GM19324 (cell line): ENCODE results near the gene TREML4.
"Not testable (repeated sequence)": the region's sequence is repeated elsewhere in the genome, so short reads cannot be mapped to it uniquely, and the experiment has no call there.

Experiments used
- ATAC-seq: cut with Tn5 transposase; IDR thresholded peaks from one replicate; pipeline ENCODE4 v1.9.1; 2021; ENCODE audit warnings: mild to moderate bottlenecking, moderate library complexity; ENCODE audit not compliant: unreplicated experiment, low FRiP score

Gene TREML4

DNA sequence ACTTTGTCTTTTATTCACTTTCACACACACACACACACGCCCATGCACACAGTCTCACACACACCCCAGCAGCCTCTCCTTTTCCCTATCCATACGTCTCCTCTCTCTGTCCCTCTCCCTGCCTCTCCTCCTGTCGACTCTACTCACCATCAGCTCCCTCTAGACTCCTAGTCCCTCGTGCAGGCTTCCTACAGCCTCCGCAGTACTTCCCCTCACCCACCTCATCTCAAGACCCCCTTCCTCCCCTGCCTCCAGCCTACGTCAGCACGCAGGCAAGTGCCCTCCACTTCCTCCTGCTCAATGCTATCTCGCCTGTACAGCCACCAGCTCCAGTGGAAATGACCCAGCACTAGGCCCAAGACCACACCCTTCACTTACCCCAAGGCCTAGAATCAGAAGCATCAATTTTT, 26.4 kb upstream of the TREML4 start:
- ATAC-seq = no peak

DNA sequence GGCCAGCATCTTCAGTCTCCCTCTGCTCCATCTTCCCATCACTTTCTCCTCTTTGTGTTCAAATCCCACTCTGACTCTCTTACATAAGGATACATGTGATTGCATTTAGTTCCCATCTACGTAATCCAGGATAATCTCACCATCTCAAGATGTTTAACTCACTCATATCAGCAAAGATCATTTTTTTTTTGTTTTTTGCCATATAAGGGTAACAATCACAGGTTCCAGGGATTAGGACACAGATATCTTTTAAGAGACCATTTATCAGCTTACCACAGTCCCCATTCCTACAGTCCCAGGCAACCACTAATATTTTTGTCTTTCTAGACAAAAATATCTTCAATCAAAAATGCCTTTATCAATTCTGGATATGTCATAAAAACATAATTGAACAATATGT, 24.0 kb upstream of the TREML4 start:
- ATAC-seq = no peak

DNA sequence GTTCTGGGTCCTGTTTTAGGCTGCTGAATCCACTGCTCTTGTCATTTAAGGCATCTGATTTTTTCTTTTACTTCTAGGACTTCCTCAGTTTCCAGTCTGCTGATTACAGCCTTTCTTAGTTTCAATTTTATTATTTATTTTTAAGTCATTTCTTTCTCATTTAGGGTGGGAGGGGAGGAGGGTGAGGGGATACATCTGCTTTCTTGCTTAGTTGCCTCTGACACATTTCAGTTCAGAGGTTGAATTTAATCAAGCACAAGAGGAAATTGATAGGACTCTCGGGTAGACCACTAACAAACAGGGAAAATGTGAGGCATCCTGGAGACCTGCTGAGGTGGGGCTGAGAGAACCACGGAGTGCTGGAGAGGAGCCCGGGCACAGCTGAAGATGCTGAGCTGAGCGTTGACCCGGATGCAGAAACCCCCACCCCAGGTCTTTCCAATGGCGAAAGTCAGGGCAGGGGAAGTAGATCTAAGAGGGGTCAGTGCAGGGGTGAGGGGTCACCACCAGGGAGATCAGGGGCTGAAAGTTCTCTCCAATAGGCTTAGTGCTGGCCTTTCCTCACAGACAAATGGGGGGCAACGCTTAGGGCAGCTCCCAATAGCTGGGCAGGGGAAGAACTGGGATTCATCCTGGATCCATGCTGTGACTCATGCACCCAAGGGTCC, 19.6 kb upstream of the TREML4 start:
- no peak for ATAC-seq

DNA sequence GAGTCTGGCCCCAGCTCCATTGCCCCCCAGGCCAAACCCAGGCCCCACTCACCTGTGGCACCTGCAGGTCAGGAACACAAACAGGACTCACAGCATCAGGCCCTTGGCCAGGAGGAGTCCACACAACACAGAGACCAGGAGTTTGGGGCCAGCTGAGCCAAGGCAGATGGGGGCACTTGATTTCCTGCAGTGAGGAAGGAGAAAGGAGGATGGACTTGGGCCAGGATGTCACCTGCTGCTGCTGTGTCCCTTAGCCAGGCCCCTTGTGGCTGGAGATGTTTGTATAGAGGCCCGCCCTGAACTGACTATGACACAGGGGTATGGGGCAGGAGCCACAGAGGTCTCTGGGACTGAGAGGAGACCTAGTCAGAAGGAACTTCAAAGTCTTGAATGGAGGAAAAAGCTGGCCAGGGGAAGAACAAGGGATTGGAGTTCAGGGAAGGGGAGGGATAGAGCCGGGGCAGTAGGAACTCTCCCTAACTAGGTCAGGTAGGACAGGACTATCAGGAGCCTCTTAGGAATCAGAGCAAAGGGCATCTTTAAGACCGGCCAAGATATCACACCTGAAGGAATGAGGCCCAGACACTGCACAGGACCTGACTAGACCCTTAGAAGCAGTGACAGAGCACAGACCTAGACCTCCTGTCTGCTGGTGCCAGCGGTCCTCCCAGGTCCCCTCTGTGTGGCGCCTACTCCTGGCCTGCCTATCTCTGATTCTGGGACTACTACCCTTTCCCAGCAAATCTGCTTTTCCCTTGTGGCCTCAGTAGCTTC, 18.4 kb upstream of the TREML4 start:
- no peak for ATAC-seq

DNA sequence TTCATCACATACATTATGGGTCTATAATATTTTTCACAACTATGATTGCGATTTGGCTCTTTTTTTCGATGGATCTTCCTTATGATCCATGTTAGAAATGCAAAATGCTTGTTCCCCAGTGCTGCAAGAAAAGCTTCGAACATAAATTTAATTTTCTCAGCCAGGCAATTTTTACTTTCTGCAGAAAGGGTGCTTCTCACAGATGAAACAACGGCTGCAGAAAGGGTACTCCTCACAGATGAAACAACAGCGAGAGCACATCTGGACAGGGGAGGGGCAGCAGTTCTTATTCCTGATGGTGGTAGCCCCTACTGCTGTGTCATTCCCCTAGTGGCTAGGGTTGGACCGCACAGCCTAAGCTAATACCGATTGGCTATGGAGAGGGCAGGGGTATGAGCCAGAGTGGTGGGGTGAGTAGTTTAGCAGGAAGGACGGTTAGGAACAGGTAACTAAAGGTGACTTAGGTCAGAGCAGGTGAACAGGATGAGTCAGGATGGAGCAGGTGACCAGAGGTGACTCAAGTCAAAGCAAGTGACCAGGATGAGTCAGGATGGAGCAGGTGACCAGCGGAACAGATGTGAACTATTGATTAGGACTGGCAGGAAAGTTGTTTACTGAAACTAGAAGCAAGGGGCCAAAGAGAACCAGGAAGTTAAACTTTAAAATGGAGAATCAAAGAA, 13.4 kb upstream of the TREML4 start:
- ATAC-seq = no peak

DNA sequence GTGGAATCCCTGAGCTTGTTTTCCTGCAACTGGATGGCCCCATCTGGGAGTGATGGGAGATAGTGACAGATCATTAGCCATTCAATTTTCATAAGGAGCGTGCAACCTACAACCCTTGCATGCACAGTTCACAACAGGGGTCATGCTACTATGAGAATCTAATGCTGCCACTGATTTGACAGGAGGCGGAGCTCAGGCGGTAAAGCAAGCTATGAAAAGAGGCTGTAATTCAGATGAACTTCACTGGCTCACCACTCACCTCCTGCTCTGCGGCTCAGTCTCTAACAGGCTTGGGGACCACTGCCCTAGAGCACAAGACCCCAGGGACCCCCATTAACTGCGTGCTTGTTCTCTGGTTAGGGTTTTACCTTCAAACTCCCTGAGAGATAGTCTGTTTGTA, 12.4 kb upstream of the TREML4 start:
- ATAC-seq = no peak

DNA sequence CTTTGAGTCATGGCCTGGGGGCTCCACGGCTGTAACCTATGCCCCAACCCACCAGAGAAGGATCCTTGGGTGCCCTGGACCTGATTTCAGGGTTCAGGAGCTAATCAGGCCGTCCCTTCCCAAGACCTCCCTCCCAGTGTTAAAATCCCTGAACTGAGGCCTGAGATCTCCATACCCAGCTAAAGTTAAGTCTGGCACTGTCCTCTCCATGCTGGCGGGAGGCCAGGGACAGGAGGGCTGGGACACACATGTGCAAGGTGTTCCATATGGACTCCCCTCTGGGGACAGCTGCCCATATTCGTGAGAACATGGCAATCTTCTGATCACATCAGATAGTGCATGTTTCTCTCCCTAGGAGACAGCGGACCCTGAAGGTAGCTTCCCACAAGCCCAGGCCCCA, 11.5 kb upstream of the TREML4 start:
- ATAC-seq = no peak

DNA sequence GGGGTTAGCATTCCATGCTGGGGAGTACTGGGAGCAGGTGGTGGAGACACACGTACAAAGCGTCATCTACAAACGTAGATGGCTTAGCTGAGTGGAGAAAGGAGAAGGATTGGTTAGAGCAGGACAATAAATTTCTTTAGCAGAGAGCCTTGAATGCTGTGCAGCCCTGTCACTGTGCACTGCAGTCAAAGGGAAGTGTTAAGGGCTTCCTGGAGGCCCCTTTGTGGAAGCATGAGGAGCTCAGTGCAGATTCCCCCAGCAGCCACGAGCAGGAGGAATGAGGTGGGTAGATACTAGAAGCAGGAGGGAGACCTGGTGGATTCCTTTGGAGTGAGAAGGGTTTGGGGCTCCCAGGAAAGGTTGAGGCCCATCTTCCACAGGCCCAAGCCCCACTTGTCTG, 6.1 kb upstream of the TREML4 start:
- ATAC-seq = no peak

DNA sequence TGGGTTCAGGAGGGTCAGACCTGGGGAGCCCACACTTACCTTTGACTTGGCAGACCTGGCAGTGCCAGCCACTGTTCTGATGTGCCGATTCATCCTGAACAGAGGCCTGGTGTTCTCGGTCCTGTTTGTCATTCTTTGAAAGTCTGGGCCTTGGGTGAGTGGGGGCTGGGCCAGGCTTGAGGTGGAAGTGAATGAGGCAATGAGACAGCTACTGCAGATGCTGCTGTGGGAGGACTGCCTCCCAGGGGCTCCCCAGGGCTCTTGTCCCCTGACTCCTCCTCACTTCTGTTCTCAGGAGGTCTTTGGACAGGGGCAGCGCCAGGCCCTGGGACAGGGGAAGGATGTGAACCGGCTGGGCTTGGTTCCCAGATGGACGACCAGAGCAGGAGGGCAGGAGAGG, 5.6 kb upstream of the TREML4 start:
- ATAC-seq = no peak

DNA sequence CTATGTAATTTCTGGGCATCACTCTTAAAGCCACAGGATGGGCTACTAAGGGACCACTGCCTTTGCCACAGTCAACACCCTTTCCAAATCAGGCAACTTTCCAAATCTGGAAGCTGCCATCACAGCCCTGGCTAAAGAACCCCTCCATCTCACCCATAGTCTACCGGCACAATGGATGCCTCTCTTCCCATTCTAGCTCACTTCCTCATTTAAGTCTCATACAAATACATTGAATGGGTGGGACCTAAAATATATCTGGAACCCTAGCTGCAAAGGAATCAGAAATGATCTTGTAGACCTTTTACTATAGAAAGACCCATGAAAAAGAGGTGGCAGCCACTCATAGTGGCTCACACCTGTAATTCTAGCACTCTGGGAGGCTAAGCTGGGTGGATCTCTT, 3.3 kb upstream of the TREML4 start:
- no peak for ATAC-seq

DNA sequence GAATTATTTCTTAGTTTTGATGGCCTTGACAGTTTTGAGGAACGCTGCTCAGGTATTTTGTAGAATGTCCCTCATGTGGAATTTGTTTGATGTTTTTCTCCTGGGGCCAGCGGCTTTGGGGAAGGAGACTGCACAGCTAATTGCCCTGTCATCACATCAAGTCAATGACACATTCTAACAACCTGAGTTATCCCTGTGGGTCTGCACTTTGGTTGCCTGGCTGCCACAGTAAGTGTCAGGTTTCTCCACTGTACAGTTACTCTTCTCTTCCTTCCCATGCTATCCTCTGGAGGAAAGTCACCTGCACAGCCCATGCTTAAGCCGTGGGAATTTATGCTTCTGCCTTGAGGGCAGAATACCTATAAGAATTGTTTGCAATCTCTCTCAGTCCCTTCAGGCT, 1.4 kb upstream of the TREML4 start:
- ATAC-seq = no peak

DNA sequence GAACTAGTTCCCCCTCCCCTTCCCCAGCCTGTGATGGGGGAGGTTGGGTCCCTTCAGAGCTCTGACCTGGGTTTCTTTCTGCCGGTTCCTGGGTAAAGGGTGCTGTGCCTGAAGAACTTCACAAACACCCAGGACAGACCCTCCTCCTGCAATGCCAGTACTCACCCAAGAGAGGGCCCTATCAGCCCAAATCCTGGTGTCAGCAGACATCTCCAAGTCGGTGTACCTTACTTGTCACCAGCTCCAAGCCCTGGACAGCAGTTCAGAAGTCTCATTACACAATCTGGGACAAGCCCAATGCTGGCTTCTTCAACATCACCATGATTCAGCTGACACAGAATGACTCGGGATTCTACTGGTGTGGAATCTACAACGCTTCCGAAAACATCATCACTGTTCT, 467 bp downstream of the TREML4 start:
- no peak for ATAC-seq

DNA sequence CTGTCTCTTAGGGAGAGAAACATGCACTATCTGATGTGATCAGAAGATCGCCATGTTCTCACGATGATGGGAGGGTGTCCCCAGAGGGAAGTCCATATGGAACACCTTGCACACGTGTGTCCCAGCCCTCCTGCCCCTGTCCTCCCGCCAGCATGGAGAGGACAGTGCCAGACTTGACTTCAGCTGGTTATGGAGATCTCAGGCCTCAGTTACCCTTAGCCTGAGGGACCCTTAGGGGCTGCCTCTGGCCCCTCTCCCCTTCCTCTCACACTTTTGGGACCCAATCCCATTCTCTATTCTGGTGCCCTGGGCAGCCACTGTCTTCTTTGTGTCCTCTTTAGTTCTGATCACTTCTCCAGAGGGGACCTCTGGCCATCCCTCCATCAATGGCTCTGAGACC, 1.6 kb downstream of the TREML4 start:
- no peak for ATAC-seq

DNA sequence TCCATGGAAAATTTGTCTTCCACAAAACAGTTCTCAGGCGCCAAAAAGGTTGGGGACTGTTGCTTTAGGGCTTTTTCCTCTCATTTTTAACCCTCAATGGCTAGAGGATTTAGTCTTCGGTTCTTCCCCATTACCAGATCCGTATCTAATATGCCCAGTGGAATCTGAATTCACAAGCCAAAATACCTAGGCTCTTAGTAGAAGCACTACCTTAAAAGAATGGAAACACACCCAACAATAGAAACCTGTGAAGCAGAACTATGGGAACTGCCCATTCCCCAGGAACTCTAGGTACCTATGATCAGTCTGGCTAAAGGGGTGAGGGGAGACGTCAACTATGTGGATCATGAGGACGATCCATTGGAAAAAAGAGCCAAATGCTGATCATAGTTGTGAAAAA, 3.1 kb downstream of the TREML4 start:
- ATAC-seq = no peak

DNA sequence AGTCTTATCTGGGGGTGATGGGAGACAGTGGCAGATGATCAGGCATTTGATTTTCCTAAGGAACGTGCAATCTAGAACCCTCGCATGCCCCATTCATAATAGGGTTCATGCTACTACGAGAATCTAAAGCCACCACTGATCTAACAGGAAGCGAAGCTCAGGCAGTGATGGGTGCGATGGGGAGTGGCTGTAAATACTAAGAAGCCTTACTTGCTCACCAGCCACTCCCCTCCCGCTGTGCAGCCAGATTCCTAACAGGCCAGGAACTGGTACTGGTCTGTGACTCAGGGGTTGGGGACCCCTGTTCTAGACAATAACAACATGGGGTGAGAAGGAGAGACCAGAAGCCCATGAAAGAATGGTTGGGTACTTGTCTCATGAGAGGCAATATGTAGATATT, 4.5 kb downstream of the TREML4 start:
- ATAC-seq = no peak

DNA sequence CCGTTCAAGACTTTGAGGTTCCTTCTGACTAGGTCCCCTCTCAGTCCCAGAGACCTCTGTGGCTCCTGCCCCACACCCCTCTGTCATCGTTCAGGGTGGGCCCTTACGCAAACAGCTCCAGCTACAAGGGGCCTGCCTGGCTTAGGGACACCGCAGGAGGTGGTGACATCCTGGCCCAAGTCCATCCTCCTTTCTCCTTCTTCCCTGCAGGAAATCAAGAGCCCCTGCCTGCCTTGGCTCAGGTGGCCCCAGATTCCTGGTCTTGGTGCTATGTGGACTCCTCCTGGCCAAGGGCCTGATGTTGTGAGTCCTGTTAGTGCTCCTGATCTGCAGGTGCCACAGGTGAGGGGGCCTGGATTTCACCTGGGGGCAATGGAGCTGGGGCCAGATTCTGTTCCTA, 8.1 kb downstream of the TREML4 start:
- no peak for ATAC-seq

DNA sequence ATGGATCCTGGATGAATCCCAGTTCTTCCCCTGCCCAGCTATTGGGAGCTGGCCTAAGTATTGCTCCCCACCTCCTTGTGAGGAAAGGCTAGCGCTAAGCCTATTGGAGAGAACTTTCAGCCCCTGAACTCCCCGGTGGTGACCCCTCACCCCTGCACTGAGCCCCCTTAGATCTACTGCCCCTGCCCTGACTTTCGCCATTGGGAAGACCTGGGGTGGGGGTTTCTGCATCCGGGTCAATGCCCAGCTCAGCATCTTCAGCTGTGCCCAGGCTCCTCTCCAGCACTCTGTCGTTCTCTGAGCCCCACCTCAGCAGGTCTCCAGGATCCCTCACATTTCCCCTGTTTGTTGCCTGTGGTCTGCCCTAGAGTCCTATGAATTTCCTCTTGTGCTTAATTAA, 9.0 kb downstream of the TREML4 start:
- ATAC-seq = no peak

DNA sequence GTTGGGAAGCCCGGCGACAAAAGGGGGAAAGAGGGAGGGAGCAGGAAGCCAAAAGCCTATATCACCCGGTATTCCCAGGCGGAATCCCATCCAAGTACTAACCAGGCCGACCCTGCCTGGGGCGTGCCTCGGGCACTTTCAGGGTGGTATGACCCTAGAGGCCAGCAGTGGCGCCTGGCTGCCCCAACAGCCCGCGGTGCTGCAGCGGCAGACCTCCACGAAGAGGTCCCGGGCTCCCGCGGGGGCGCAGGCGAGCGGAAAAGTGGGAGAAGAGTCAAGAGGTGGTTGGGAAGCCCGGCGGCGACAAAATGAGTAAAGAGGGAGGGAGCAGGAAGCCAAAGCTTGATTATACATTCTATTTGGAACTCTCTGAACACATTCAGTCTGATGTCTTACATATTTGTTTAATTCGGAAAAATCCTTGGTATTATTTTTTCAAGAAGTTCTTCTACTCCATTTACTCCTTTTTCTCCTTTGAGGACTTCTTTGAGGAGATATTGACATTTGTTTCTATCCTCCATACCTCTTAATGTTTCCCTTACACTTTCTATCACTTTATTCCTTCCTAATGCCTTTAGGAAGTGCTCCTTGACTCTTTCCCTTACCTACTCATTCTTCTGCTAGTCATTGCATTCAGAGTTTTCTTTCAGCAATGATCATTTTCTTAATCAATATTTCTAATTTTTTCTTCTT, 11.5 kb downstream of the TREML4 start:
- ATAC-seq = no peak

DNA sequence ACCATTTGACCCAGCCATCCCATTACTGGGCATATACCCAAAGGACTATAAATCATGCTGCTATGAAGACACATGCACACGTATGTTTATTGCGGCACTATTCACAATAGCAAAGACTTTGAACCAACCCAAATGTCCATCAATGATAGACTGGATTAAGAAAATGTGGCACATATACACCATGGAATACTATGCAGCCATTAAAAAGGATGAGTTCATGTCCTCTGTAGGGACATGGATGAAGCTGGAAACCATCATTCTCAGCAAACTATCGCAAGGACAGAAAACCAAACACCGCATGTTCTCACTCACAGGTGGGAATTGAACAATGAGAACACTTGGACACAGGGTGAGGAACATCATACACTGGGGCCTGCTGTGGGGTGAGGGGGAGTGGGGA, 18.4 kb downstream of the TREML4 start:
- not testable (repeated sequence) for ATAC-seq

DNA sequence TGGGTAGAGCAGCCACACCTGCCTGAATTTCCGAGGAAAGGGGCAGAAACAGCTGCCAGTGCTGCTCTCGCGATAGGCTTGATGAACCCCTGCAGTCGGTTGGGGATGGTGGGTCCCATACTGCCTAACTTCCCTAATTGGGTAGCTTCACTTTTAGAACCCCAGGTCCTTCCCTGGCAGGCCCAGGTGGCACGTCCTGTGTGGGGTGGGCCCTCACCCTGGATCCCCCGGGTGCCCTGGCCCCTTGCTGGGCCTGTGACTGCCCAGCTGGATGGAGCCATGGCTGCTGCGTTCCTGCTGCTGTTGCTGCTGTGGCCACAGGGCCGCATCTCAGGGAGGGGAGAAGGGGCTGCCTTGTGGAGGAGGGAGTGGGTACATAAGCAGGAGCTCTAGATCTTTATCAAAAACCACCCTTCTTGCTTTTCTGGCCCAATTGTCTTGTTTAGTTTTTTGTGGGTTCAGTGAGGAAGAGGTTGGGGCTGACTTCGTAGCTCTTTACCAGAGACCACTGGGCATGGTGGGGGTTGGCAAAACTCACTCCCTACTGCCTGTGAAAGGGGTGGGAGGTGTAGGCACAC, 19.2 kb downstream of the TREML4 start:
- ATAC-seq = no peak
